IPS DF 6.9 (cell line): ENCODE measurements around the gene GKN2.

Source experiments
- DNase-seq: peaks from one replicate; pipeline ENCODE4 v3.0.0-alpha.2; 2013; ENCODE audit warnings: low read depth, low spot score
- H3K27ac ChIP-seq: one replicate; pipeline ENCODE4 v1.5.1; 2013; ENCODE audit warnings: low read length, control low read depth
- H3K27me3 ChIP-seq: 2 replicates; pipeline ENCODE4 v1.6.1; 2013; ENCODE audit warnings: mild to moderate bottlenecking, low read length; ENCODE audit not compliant: control insufficient read depth, insufficient read depth
- H3K36me3 ChIP-seq: 2 replicates; pipeline ENCODE4 v1.6.1; 2013; ENCODE audit warnings: low read length; ENCODE audit not compliant: control insufficient read depth, insufficient read depth
- H3K4me1 ChIP-seq: 2 replicates; pipeline ENCODE4 v1.6.1; 2013; ENCODE audit warnings: low read length; ENCODE audit not compliant: control insufficient read depth, insufficient read depth
- H3K4me3 ChIP-seq: 2 replicates; pipeline ENCODE4 v1.5.1; 2013; ENCODE audit warnings: mild to moderate bottlenecking, low read length
- H3K9me3 ChIP-seq: 2 replicates; pipeline ENCODE4 v1.6.1; 2013; ENCODE audit warnings: low read length, inconsistent platforms; ENCODE audit not compliant: control insufficient read depth, insufficient read depth
- WGBS: extraction: QIAGEN DNeasy Blood & Tissue Kit; methylation state at CpG from one replicate; pipeline ENCODE4 v1.1.7; 2013; ENCODE audit warnings: mixed read lengths, missing lambda C conversion rate; ENCODE audit not compliant: insufficient read length, insufficient coverage; 5-methylcytosine and 5-hydroxymethylcytosine counted together

Gene GKN2

GRCh38 chr2:68937346-68938055 lies 15.2 kb downstream of the GKN2 start:
- no peak for DNase-seq
- no peaks in the 10 kb centered on the region for H3K36me3 ChIP-seq
- no peaks in the 10 kb centered on the region for H3K9me3 ChIP-seq
- H3K27ac ChIP-seq: no peak overlapping the region
- H3K27me3 ChIP-seq: no peaks in the 10 kb centered on the region
- no peaks in the 10 kb centered on the region for H3K4me1 ChIP-seq
- no CpG with 5 or more reads among the region's 5 CpGs for WGBS
- no peak overlapping the region for H3K4me3 ChIP-seq

- Histone ChIP-seq H3K27ac (no peak overlapping the region), H3K4me3 (no peak overlapping the region), H3K9me3 (no peaks in the 10 kb centered on the region), H3K4me1 (no peaks in the 10 kb centered on the region), H3K27me3 (no peaks in the 10 kb centered on the region), H3K36me3 (no peaks in the 10 kb centered on the region)
- no peak for DNase-seq
- no CpG with 5 or more reads among the region's 1 CpG for WGBS
Measured at GRCh38 chr2:68936889-68937288, 15.8 kb downstream of the GKN2 start.

DNA sequence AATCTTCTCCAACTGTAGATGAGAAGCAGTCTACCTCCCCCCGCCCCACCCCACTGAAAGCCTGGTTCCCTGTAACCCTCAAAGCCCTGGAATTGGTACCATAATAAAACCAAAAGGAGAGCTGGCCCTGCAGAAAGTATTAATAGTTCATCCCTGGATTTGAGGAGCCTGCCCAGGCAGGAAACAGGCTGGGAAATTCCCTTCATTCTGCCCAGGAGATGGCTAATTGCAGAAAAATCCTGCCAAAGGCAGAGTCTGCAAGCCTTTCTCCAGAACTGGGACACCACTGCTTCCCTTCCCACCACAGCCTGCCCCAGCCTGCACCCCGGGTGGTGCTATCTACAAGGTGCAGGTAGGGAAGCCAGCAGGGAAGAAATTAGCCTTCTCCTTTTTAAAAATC lies 16.3 kb downstream of the GKN2 start:
- no peaks in the 10 kb centered on the region for H3K27me3 ChIP-seq
- WGBS: no CpG with 5 or more reads among the region's 2 CpGs
- no peaks in the 10 kb centered on the region for H3K36me3 ChIP-seq
- H3K4me1 ChIP-seq: no peaks in the 10 kb centered on the region
- no peak overlapping the region for H3K4me3 ChIP-seq
- H3K9me3 ChIP-seq: no peaks in the 10 kb centered on the region
- DNase-seq: no peak
- no peak overlapping the region for H3K27ac ChIP-seq

DNA sequence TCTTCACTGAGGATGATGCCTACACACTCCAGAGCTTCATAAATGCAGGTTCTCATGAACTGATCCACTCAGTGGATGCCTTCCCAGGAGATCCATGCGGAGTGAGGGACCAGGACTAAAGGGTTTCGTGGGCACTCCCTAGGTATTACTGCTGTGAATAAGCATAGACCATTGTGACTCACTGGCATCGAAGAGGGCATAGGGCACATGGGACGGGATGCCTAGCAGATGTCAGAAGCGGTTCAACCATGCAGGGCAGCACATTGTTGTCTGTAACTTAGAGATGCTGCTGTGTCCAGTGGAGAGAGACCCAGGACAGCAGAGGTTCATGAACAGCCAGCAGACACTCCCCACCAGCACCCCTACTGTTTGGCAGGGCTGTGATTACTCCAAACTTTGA lies 17.2 kb downstream of the GKN2 start:
- Histone ChIP-seq H3K4me1 (no peaks in the 10 kb centered on the region), H3K9me3 (no peaks in the 10 kb centered on the region), H3K36me3 (no peaks in the 10 kb centered on the region), H3K27me3 (no peaks in the 10 kb centered on the region), H3K27ac (no peak overlapping the region), H3K4me3 (no peak overlapping the region)
- no peak for DNase-seq
- no CpG with 5 or more reads among the region's 5 CpGs for WGBS

- no peak for DNase-seq
- Histone ChIP-seq H3K9me3 (no peaks in the 10 kb centered on the region), H3K4me3 (no peak overlapping the region), H3K27me3 (no peaks in the 10 kb centered on the region), H3K36me3 (no peaks in the 10 kb centered on the region), H3K27ac (no peak overlapping the region), H3K4me1 (no peaks in the 10 kb centered on the region)
- WGBS: no CpG with 5 or more reads among the region's 3 CpGs
Measured at GRCh38 chr2:68934021-68934420, 18.7 kb downstream of the GKN2 start.

GRCh38 chr2:68932402-68932801 lies 20.3 kb downstream of the GKN2 start:
- WGBS: no CpG with 5 or more reads among the region's 4 CpGs
- no peak overlapping the region for H3K27ac ChIP-seq

GRCh38 chr2:68931799-68932198 lies 20.9 kb downstream of the GKN2 start:
- no peak for DNase-seq
- Histone ChIP-seq H3K27ac (no peak overlapping the region), H3K9me3 (no peaks in the 10 kb centered on the region), H3K27me3 (no peaks in the 10 kb centered on the region), H3K4me1 (no peaks in the 10 kb centered on the region), H3K4me3 (no peak overlapping the region), H3K36me3 (no peaks in the 10 kb centered on the region)
- no CpG with 5 or more reads among the region's 4 CpGs for WGBS

More at GRCh38 chr2:68932402-68932801, 20.3 kb downstream of the GKN2 start:
- no peaks in the 10 kb centered on the region for H3K27me3 ChIP-seq
- H3K9me3 ChIP-seq: no peaks in the 10 kb centered on the region
- H3K36me3 ChIP-seq: no peaks in the 10 kb centered on the region
- no peak overlapping the region for H3K4me3 ChIP-seq
- no peak for DNase-seq
- no peaks in the 10 kb centered on the region for H3K4me1 ChIP-seq

GRCh38 chr2:68931149-68931711 lies 21.5 kb downstream of the GKN2 start:
- no peaks in the 10 kb centered on the region for H3K4me1 ChIP-seq
- H3K9me3 ChIP-seq: no peaks in the 10 kb centered on the region
- no peak overlapping the region for H3K4me3 ChIP-seq
- no peak overlapping the region for H3K27ac ChIP-seq
- no peaks in the 10 kb centered on the region for H3K27me3 ChIP-seq
- H3K36me3 ChIP-seq: no peaks in the 10 kb centered on the region
- DNase-seq: no peak
- WGBS: no CpG with 5 or more reads among the region's 3 CpGs

- no peak for DNase-seq
- H3K9me3 ChIP-seq: no peaks in the 10 kb centered on the region
- WGBS: no CpG with 5 or more reads among the region's 4 CpGs
- no peaks in the 10 kb centered on the region for H3K4me1 ChIP-seq
- no peak overlapping the region for H3K4me3 ChIP-seq
- no peaks in the 10 kb centered on the region for H3K36me3 ChIP-seq
- H3K27ac ChIP-seq: no peak overlapping the region
- H3K27me3 ChIP-seq: no peaks in the 10 kb centered on the region
Measured at GRCh38 chr2:68926796-68927195, 25.9 kb downstream of the GKN2 start.

GRCh38 chr2:68925295-68925896 lies 27.3 kb downstream of the GKN2 start:
- H3K9me3 ChIP-seq: no peaks in the 10 kb centered on the region
- H3K27ac ChIP-seq: no peak overlapping the region
- WGBS: no CpG with 5 or more reads among the region's 9 CpGs
- no peaks in the 10 kb centered on the region for H3K27me3 ChIP-seq
- H3K36me3 ChIP-seq: no peaks in the 10 kb centered on the region
- DNase-seq: no peak
- H3K4me3 ChIP-seq: no peak overlapping the region
- no peaks in the 10 kb centered on the region for H3K4me1 ChIP-seq

GRCh38 chr2:68921646-68922045 lies 31.0 kb downstream of the GKN2 start:
- no CpG with 5 or more reads among the region's 4 CpGs for WGBS

More at GRCh38 chr2:68921646-68922045, 31.0 kb downstream of the GKN2 start:
- Histone ChIP-seq H3K4me1 (no peaks in the 10 kb centered on the region), H3K36me3 (no peaks in the 10 kb centered on the region), H3K9me3 (no peaks in the 10 kb centered on the region), H3K27me3 (no peaks in the 10 kb centered on the region), H3K27ac (no peak overlapping the region), H3K4me3 (no peak overlapping the region)
- no peak for DNase-seq
